CD14-positive monocyte (primary cell): ENCODE results near the gene ADORA2A. TPM values are rescaled to one million over a fixed set of nuclear protein-coding genes. Genes with fewer than 3 reads are reported as not detected.

Source experiments
- DNase-seq, 3 donors: peaks; one replicate each; pipeline ENCODE4 v3.0.0-alpha.2; 2011 to 2022
- H2AFZ ChIP-seq: 2 replicates; pipeline ENCODE4 v1.6.0; 2012; ENCODE audit warnings: mild to moderate bottlenecking, low read depth, low read length, inconsistent platforms; ENCODE audit not compliant: insufficient read depth, poor library complexity, severe bottlenecking
- H3K27ac ChIP-seq, 2 donors: 1 replicate in 1 of 2; 2 replicates in 1 of 2; pipeline ENCODE4 v1.5.1; 2012 to 2013; ENCODE audit warnings: low read length in 2 of 2, control low read depth in 1 of 2, inconsistent platforms in 1 of 2, low read depth in 1 of 2, mild to moderate bottlenecking in 1 of 2
- H3K27me3 ChIP-seq, 2 donors: one replicate each; pipeline versions ENCODE4 v1.6.0 to v1.6.1; 2011 to 2013; ENCODE audit warnings: low read length in 2 of 2; ENCODE audit not compliant: control insufficient read depth in 2 of 2, insufficient read depth in 2 of 2
- H3K36me3 ChIP-seq, 2 donors: replicated peaks in 1 of 2; 1 replicate in 1 of 2; 2 replicates in 1 of 2; pipeline versions ENCODE4 v1.5.1 to v1.6.1; 2012 to 2013; ENCODE audit warnings: low read length in 2 of 2, control low read depth in 1 of 2, inconsistent platforms in 1 of 2, mild to moderate bottlenecking in 1 of 2; ENCODE audit not compliant: insufficient read depth in 2 of 2, control insufficient read depth in 1 of 2
- H3K4me1 ChIP-seq, 2 donors: 1 replicate in 1 of 2; 2 replicates in 1 of 2; pipeline versions ENCODE4 v1.5.1 to v1.6.1; 2012 to 2013; ENCODE audit warnings: low read length in 2 of 2, control low read depth in 1 of 2, inconsistent platforms in 1 of 2, mild to moderate bottlenecking in 1 of 2, moderate library complexity in 1 of 2; ENCODE audit not compliant: insufficient read depth in 2 of 2, control insufficient read depth in 1 of 2
- H3K4me2 ChIP-seq: replicated peaks from 2 replicates; pipeline ENCODE3; 2012; ENCODE audit warnings: low read length, moderate library complexity, mild to moderate bottlenecking; ENCODE audit not compliant: poor library complexity, severe bottlenecking; ENCODE audit errors: extremely low read depth
- H3K4me3 ChIP-seq, 3 experiments: fragments of 200-600 bp in 1 of 3; sonication (generic) in 1 of 3; replicated peaks in 1 of 3; 1 replicate in 2 of 3; 2 replicates in 1 of 3; pipeline ENCODE4 v1.5.1; 2011 to 2013; ENCODE audit warnings: low read length in 3 of 3, mild to moderate bottlenecking in 3 of 3, control low read depth in 2 of 3, low read depth in 2 of 3, inconsistent platforms in 1 of 3, moderate library complexity in 1 of 3
- H3K79me2 ChIP-seq: 2 replicates; pipeline ENCODE4 v1.6.0; 2012; ENCODE audit warnings: mild to moderate bottlenecking, control low read depth, inconsistent platforms, low read length, moderate library complexity; ENCODE audit not compliant: insufficient read depth
- H3K9ac ChIP-seq: 2 replicates; pipeline ENCODE4 v1.6.0; 2017; ENCODE audit warnings: low read length, mild to moderate bottlenecking; ENCODE audit not compliant: insufficient read depth, poor library complexity, severe bottlenecking
- H3K9me3 ChIP-seq, 2 donors: replicated peaks in 1 of 2; 1 replicate in 1 of 2; 2 replicates in 1 of 2; pipeline versions ENCODE4 v1.5.1 to v1.6.1; 2012 to 2013; ENCODE audit warnings: low read length in 2 of 2, control low read depth in 1 of 2; ENCODE audit not compliant: control insufficient read depth in 1 of 2, insufficient read depth in 1 of 2
- H4K20me1 ChIP-seq: 2 replicates; pipeline ENCODE4 v1.6.0; 2012; ENCODE audit warnings: mild to moderate bottlenecking, low read length, control low read depth, moderate library complexity; ENCODE audit not compliant: insufficient read depth
- H3K27ac Mint-ChIP-seq, 7 donors: one replicate each; pipeline ENCODE4 v1.8.0; 2020; ENCODE audit warnings: mild to moderate bottlenecking in 7 of 7, mixed read lengths in 7 of 7, moderate library complexity in 6 of 7, inconsistent platforms in 2 of 7
- H3K27me3 Mint-ChIP-seq, 3 donors: one replicate each; pipeline ENCODE4 v1.8.0; 2021 to 2022; ENCODE audit warnings: low read depth in 3 of 3, mild to moderate bottlenecking in 3 of 3, mixed read lengths in 3 of 3, moderate library complexity in 3 of 3, inconsistent platforms in 1 of 3
- H3K36me3 Mint-ChIP-seq, 2 donors: one replicate each; pipeline ENCODE4 v1.8.0; 2020; ENCODE audit warnings: mixed read lengths in 2 of 2, inconsistent platforms in 1 of 2, mild to moderate bottlenecking in 1 of 2
- H3K4me1 Mint-ChIP-seq: one replicate; pipeline ENCODE4 v1.8.0; 2020; ENCODE audit warnings: mild to moderate bottlenecking, mixed read lengths
- H3K4me3 Mint-ChIP-seq, 2 donors: one replicate each; pipeline ENCODE4 v1.8.0; 2020; ENCODE audit warnings: mild to moderate bottlenecking in 2 of 2, mixed read lengths in 2 of 2, moderate library complexity in 1 of 2
- H3K9me3 Mint-ChIP-seq, 7 donors: one replicate each; pipeline ENCODE4 v1.8.0; 2020 to 2022; ENCODE audit warnings: mixed read lengths in 7 of 7, mild to moderate bottlenecking in 6 of 7, moderate library complexity in 6 of 7, inconsistent platforms in 2 of 7
- WGBS: methylation state at CpG from one replicate; pipeline ENCODE4 v1.1.5; 2013; ENCODE audit warnings: missing lambda C conversion rate; ENCODE audit not compliant: insufficient coverage; 5-methylcytosine and 5-hydroxymethylcytosine counted together
- intact Hi-C, 2 donors: fragments of 100-400 bp; cut with micrococcal nuclease; formaldehyde crosslinking; loops; one replicate each; pipeline versions ENCODE4 v1.15.0 to v1.15.1; 2023
- polyA plus RNA-seq, 3 donors: library from polyadenylated mRNA; depleted of rRNA in 1 of 3; unstranded in 2 of 3; stranded (reverse) in 1 of 3; fragments of 300-500 nt in 2 of 3; fragments of >200 nt in 1 of 3; fragmentation: Illumina TruSeq in 2 of 3; gene quantifications; 1 replicate in 2 of 3; 2 replicates in 1 of 3; pipeline ENCODE4 v1.2.3, GENCODE V29; 2012 to 2021
- TF ChIP-seq, protein P1 (sequence below): fragments of 200-600 bp; IDR thresholded peaks from one replicate; pipeline ENCODE4 v1.8.0; 2022; ENCODE audit warnings: antibody characterized with exemption, mild to moderate bottlenecking

The ADORA2A gene
- polyA plus RNA-seq, 3 donors, result 5.8 to 10.2 (median 6.5) TPM

DNA sequence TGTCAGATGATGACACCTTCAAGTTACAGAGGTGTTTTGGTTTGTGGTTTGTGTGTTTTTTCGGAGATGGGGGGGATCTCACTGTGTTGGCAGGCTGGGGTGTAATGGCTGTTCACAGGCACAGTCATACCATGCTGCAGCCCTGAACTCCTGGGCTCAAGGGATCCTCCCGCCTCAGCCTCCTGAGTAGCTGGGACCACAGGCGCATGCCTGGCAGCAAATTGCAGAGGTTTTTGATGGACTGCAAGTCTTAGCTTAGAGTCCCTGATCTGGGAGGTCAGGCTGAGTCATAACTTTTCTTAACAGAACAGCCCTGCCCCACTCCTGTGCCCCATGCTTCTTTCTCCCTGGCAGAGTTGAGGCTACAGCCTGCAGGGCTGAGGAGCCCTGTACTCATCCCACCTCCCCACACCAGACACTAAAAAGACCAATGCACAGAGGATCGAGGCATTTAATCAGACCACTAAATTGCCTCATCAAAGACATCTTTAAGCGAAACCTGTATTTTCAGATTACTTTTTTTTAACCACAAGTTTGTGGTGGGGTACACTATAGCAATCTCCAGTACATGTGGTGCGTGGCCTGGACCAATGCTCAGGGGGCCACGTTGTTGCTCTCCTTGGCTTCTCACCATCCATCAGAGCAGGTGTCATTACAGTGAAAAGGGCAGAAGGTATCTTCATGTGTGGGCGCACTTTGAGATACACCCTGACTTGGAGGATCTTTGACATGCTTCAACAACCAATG is 17.1 kb upstream of the ADORA2A start:
- Histone ChIP-seq H3K27me3 (no peaks in the 10 kb centered on the region), H3K36me3 (peaks cover 28 to 65% of the 10 kb centered on the region in 2 donors), H3K79me2 (no peaks in the 10 kb centered on the region), H3K9me3 (no peaks in the 10 kb centered on the region), H3K4me2 (no peak overlapping the region), H3K9ac (no peak overlapping the region), H3K4me1 (no peaks in the 10 kb centered on the region), H3K4me3 (no peak overlapping the region), H4K20me1 (peaks cover 10% of the 10 kb centered on the region), H3K27ac (no peak overlapping the region), H2AFZ (no peak overlapping the region)
- H3K9me3 Mint-ChIP-seq, result no peaks in the 10 kb centered on the region
- peaks cover 9% of the 10 kb centered on the region for H3K4me1 Mint-ChIP-seq
- no peak overlapping the region for H3K4me3 Mint-ChIP-seq
- TF ChIP-seq, protein P1, sequence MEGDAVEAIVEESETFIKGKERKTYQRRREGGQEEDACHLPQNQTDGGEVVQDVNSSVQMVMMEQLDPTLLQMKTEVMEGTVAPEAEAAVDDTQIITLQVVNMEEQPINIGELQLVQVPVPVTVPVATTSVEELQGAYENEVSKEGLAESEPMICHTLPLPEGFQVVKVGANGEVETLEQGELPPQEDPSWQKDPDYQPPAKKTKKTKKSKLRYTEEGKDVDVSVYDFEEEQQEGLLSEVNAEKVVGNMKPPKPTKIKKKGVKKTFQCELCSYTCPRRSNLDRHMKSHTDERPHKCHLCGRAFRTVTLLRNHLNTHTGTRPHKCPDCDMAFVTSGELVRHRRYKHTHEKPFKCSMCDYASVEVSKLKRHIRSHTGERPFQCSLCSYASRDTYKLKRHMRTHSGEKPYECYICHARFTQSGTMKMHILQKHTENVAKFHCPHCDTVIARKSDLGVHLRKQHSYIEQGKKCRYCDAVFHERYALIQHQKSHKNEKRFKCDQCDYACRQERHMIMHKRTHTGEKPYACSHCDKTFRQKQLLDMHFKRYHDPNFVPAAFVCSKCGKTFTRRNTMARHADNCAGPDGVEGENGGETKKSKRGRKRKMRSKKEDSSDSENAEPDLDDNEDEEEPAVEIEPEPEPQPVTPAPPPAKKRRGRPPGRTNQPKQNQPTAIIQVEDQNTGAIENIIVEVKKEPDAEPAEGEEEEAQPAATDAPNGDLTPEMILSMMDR, result no peak
- 56% methylated on average over 2 of the region's 8 CpGs for WGBS
- no peak for DNase-seq
- H3K36me3 Mint-ChIP-seq, result peaks cover 57 to 89% of the 10 kb centered on the region in 2 donors
- intact Hi-C loops, result no loop called here
- peak overlapping the region in 4 of 7 donors; percentile 17 to 79 (median 22) for H3K27ac Mint-ChIP-seq
- peaks cover 0 to 2% (median 0%) of the 10 kb centered on the region in 3 donors for H3K27me3 Mint-ChIP-seq

DNA sequence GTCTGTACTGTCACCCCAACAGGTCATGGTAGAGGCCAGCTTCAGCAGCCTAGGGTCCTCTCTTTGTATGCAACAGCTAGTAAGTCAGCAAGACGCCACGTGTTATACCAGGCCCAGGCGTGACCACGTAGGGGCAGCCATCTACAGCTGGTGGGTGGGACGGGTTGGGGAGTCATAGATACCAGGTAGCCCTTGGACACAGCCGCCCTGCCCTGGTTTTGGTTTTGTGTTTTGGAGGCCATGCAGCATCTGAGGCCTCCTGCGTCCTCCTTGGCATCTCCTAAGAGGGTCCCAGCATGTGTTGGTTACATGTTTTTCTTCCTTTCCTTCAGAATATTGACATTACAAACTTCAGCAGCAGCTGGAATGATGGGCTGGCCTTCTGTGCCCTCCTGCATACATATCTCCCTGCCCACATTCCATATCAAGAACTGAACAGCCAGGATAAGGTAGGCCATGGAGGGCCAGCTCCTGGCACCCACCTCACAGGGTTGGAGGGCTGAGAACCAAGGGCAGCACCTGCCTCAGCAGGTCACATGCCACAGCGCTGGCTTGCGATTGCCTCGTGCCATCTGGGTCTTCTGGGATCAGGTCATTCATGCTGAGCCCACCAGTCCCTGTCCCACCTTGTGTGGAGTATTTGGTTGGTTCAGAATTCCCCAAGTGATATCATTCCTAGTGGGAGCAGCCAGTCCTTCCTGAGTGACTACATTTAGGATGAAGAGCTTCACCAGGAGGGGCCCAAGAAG is 16.0 kb upstream of the ADORA2A start:
- intact Hi-C loops, result no loop called here
- Mint-ChIP-seq H3K27ac (peak overlapping the region in 1 of 7 donors; percentile 25), H3K4me1 (peaks cover 8% of the 10 kb centered on the region), H3K27me3 (no peaks in the 10 kb centered on the region), H3K36me3 (peaks cover 57 to 86% of the 10 kb centered on the region in 2 donors), H3K9me3 (no peaks in the 10 kb centered on the region), H3K4me3 (no peak overlapping the region)
- TF ChIP-seq, protein P1, result no peak
- Histone ChIP-seq H3K27me3 (no peaks in the 10 kb centered on the region), H2AFZ (no peak overlapping the region), H3K9me3 (no peaks in the 10 kb centered on the region), H3K4me3 (no peak overlapping the region), H3K27ac (no peak overlapping the region), H3K4me2 (no peak overlapping the region), H3K9ac (no peak overlapping the region), H3K79me2 (no peaks in the 10 kb centered on the region), H3K4me1 (no peaks in the 10 kb centered on the region), H4K20me1 (peaks cover 10% of the 10 kb centered on the region), H3K36me3 (peaks cover 36 to 75% of the 10 kb centered on the region in 2 donors)
- 98% methylated on average over 8 of the region's 10 CpGs for WGBS
- no peak for DNase-seq
